ENCODE results near the gene OR10AD1.
"Not testable (repeated sequence)": the region's sequence is repeated elsewhere in the genome, so short reads cannot be mapped to it uniquely, and the experiment has no call there.

The OR10AD1 gene

DNA sequence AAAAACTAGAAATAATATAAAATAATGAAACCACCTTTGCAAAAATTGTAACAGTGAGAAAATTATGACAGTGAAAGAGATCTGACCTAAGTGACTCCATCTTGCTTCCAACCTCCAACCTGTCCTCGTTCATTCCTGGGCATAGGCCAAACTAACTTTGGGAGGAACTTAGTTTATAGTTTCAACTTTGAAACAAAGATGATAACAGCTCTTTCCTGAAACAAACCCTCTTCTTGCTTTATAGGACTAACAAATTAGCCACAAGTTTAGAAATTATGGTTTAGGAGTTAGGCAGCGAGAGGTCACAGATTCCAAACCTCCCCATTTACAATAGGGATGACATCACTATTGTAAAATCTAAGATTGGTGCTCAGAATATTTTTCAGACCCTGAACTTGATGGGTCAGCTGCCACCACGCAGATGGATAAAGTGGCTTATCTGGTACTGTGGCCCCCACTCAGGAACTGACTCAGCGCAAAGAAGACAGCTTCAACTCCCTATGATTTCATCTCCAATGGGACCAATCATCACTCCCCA lies 32.8 kb upstream of the OR10AD1 start:
- H2AFZ ChIP-seq (ENCODE audit: low read length) = no peak overlapping the region
- H3K36me3 ChIP-seq (replicated peaks; ENCODE audit: insufficient read depth, low read length) = no peaks in the 10 kb centered on the region
- TF ChIP-seq EZH2 (optimal IDR thresholded peaks at IDR 0.05; ENCODE audit: low read depth, low read length) (no peak), EZH2phosphoT487 (IDR thresholded peaks at IDR 0.05; ENCODE audit: low read length) (no peak)
- TF ChIP-seq, protein P1, sequence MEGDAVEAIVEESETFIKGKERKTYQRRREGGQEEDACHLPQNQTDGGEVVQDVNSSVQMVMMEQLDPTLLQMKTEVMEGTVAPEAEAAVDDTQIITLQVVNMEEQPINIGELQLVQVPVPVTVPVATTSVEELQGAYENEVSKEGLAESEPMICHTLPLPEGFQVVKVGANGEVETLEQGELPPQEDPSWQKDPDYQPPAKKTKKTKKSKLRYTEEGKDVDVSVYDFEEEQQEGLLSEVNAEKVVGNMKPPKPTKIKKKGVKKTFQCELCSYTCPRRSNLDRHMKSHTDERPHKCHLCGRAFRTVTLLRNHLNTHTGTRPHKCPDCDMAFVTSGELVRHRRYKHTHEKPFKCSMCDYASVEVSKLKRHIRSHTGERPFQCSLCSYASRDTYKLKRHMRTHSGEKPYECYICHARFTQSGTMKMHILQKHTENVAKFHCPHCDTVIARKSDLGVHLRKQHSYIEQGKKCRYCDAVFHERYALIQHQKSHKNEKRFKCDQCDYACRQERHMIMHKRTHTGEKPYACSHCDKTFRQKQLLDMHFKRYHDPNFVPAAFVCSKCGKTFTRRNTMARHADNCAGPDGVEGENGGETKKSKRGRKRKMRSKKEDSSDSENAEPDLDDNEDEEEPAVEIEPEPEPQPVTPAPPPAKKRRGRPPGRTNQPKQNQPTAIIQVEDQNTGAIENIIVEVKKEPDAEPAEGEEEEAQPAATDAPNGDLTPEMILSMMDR (IDR thresholded peaks at IDR 0.05; ENCODE audit: low read length) = no peak
- DNase-seq = no peak
- H3F3A ChIP-seq (ENCODE audit: insufficient read depth, low read length) = no peaks in the 10 kb centered on the region
- no peaks in the 10 kb centered on the region for H3K9me2 ChIP-seq (replicated peaks; ENCODE audit: insufficient read depth, low read length)
- H3K79me2 ChIP-seq (ENCODE audit: low read length) = no peaks in the 10 kb centered on the region
- no peaks in the 10 kb centered on the region for H3K9me3 ChIP-seq (replicated peaks; ENCODE audit: insufficient read depth, low read length)
- H3K27ac ChIP-seq (ENCODE audit: low read length) = no peak overlapping the region
- no peaks in the 10 kb centered on the region for H4K20me1 ChIP-seq (ENCODE audit: insufficient read depth, low read length)
- no peak overlapping the region for H3K4me3 ChIP-seq (ENCODE audit: low read length)
- H3K4me2 ChIP-seq (ENCODE audit: low read depth, low read length) = no peak overlapping the region
- no peak overlapping the region for H3K9ac ChIP-seq (ENCODE audit: low read length)
- no peaks in the 10 kb centered on the region for H3K4me1 ChIP-seq (ENCODE audit: low read length)
- no peaks in the 10 kb centered on the region for H3K27me3 ChIP-seq (replicated peaks; ENCODE audit: insufficient read depth, low read length)

DNA sequence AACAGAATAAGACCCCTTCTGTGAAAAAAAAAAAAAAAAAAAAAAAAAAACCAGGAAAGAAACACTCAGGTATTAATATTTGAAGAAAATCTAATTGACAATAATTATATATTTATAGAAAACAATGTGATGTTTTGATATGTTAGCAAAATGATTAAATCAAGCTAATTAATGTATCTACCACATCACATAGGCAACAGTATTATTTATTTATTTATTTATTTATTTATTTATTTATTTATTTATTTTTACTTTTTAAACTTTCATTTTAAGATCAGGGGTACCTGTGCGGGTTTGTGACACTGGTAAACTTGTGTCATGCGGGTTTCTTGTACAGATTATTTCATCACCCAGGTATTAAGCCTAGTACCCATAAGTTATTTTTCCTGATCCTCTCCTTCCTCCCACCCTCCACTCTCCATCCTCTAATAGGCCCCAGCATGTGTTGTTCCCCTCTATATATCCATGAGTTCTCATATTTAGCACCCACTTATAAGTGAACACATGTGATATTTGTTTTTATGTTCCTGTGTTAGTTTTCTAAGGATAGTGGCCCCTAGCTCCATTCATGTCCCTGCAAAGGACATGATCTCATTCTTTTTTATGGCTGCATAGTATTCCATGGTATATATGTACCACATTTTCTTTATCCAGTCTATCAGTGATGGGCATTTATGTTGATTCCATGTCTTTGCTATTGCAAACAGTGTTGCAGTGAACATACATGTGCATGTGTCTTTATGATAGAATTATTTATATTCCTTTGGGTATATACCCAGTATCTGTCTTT lies 28.3 kb upstream of the OR10AD1 start:
- H3K4me3 ChIP-seq (ENCODE audit: low read length); H3K27ac ChIP-seq (ENCODE audit: low read length); H3K36me3 ChIP-seq (replicated peaks; ENCODE audit: insufficient read depth, low read length); H3F3A ChIP-seq (ENCODE audit: insufficient read depth, low read length); H4K20me1 ChIP-seq (ENCODE audit: insufficient read depth, low read length); H3K79me2 ChIP-seq (ENCODE audit: low read length); H3K4me2 ChIP-seq (ENCODE audit: low read depth, low read length); H3K4me1 ChIP-seq (ENCODE audit: low read length); H3K9me2 ChIP-seq (replicated peaks; ENCODE audit: insufficient read depth, low read length); H2AFZ ChIP-seq (ENCODE audit: low read length); DNase-seq; H3K9ac ChIP-seq (ENCODE audit: low read length); H3K27me3 ChIP-seq (replicated peaks; ENCODE audit: insufficient read depth, low read length); H3K9me3 ChIP-seq (replicated peaks; ENCODE audit: insufficient read depth, low read length): not testable (repeated sequence)

DNA sequence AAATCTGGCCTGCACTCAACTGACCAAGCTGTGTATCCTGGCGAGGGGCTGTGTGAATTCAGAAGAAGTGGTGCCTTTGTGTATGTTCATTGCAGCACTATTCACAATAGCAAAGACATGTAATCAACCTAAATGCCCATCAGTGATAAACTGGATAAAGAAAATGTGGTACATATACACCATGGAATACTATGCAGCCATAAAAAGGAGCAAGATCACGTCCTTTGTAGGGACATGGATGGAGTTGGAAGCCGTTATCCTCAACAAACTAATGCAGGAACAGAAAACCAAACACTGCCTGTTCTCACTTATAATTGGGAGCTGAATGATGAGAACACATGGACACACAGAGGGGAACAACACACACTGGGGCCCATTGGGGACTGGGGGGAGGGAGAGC lies 21.4 kb upstream of the OR10AD1 start:
- not testable (repeated sequence) for H3K27ac ChIP-seq (ENCODE audit: low read length); H3K4me1 ChIP-seq (ENCODE audit: low read length); H3K36me3 ChIP-seq (replicated peaks; ENCODE audit: insufficient read depth, low read length); H3K27me3 ChIP-seq (replicated peaks; ENCODE audit: insufficient read depth, low read length); H2AFZ ChIP-seq (ENCODE audit: low read length); H4K20me1 ChIP-seq (ENCODE audit: insufficient read depth, low read length); H3K4me2 ChIP-seq (ENCODE audit: low read depth, low read length); H3K9me3 ChIP-seq (replicated peaks; ENCODE audit: insufficient read depth, low read length); DNase-seq; H3K79me2 ChIP-seq (ENCODE audit: low read length); H3F3A ChIP-seq (ENCODE audit: insufficient read depth, low read length); H3K4me3 ChIP-seq (ENCODE audit: low read length); H3K9ac ChIP-seq (ENCODE audit: low read length); H3K9me2 ChIP-seq (replicated peaks; ENCODE audit: insufficient read depth, low read length)

DNA sequence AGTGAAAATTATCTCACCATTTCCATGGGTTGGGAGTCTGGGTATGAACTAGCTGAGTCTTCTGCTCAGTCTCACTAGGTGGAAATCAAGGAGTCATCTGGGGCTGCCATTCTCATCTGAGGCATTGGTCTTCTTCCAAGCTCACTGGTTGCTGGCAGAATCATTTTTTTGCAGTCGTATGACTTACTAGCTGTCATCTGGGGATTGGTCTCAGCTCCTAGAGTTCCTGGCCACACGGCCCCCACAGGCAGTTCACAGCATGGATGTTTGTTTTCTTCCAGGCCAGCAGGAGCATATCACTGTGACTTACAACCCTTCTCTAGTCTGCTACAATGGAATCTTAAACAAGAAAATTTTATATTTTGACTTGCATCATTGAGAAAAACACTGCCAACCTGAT lies 18.6 kb upstream of the OR10AD1 start:
- no peaks in the 10 kb centered on the region for H3K9me2 ChIP-seq (replicated peaks; ENCODE audit: insufficient read depth, low read length)
- no peaks in the 10 kb centered on the region for H3F3A ChIP-seq (ENCODE audit: insufficient read depth, low read length)
- peak overlapping the region; percentile 19; the same call in 1 of the 2 replicates for H3K4me2 ChIP-seq (ENCODE audit: low read depth, low read length)
- no peaks in the 10 kb centered on the region for H3K36me3 ChIP-seq (replicated peaks; ENCODE audit: insufficient read depth, low read length)
- no peak overlapping the region for H3K27ac ChIP-seq (ENCODE audit: low read length)
- H3K9ac ChIP-seq (ENCODE audit: low read length) = no peak overlapping the region; the same call in 1 of the 2 replicates
- no peaks in the 10 kb centered on the region for H4K20me1 ChIP-seq (ENCODE audit: insufficient read depth, low read length)
- H3K79me2 ChIP-seq (ENCODE audit: low read length) = no peaks in the 10 kb centered on the region
- no peaks in the 10 kb centered on the region for H3K9me3 ChIP-seq (replicated peaks; ENCODE audit: insufficient read depth, low read length)
- H3K4me3 ChIP-seq (ENCODE audit: low read length) = no peak overlapping the region
- TF ChIP-seq EZH2 (optimal IDR thresholded peaks at IDR 0.05; ENCODE audit: low read depth, low read length) = no peak
- TF ChIP-seq EZH2phosphoT487 (IDR thresholded peaks at IDR 0.05; ENCODE audit: low read length) = no peak
- TF ChIP-seq, protein P1 (IDR thresholded peaks at IDR 0.05; ENCODE audit: low read length) = no peak
- peak overlapping the region; percentile 67; the same call in 1 of the 2 replicates for H2AFZ ChIP-seq (ENCODE audit: low read length)
- DNase-seq = no peak
- H3K4me1 ChIP-seq (ENCODE audit: low read length) = no peaks in the 10 kb centered on the region
- H3K27me3 ChIP-seq (replicated peaks; ENCODE audit: insufficient read depth, low read length) = no peaks in the 10 kb centered on the region

All from MM.1S (cell line).